GM21786 (cell line): ENCODE measurements around the gene HTD2.

ENCODE experiments used
- ATAC-seq: cut with Tn5 transposase; IDR thresholded peaks from one replicate; pipeline ENCODE4 v1.9.1; 2021; ENCODE audit not compliant: unreplicated experiment

The HTD2 gene

GRCh38 chr3:58291671-58292338 lies 14.5 kb upstream of the HTD2 start:
- ATAC-seq: no peak

GRCh38 chr3:58292866-58293265 lies 13.5 kb upstream of the HTD2 start:
- ATAC-seq: no peak

- ATAC-seq: no peak
These were observed 12.8 kb upstream of the HTD2 start for GRCh38 chr3:58293516-58293915.

- ATAC-seq: no peak
These were observed 10.1 kb upstream of the HTD2 start for GRCh38 chr3:58296269-58296668.

GRCh38 chr3:58296843-58297242 lies 9.5 kb upstream of the HTD2 start:
- ATAC-seq: no peak

- ATAC-seq: no peak
These were observed 8.1 kb upstream of the HTD2 start for GRCh38 chr3:58298190-58298589.

GRCh38 chr3:58299075-58299474 lies 7.2 kb upstream of the HTD2 start:
- no peak for ATAC-seq

- no peak for ATAC-seq
These were observed 6.3 kb upstream of the HTD2 start for GRCh38 chr3:58299839-58300516.

- no peak for ATAC-seq
These were observed 1.4 kb downstream of the HTD2 start for GRCh38 chr3:58307639-58308215.

GRCh38 chr3:58308728-58309127 lies 2.4 kb downstream of the HTD2 start:
- ATAC-seq: no peak

- no peak for ATAC-seq
These were observed 11.5 kb downstream of the HTD2 start for GRCh38 chr3:58317811-58318210.

GRCh38 chr3:58321791-58322190 lies 15.5 kb downstream of the HTD2 start:
- no peak for ATAC-seq

GRCh38 chr3:58322793-58323192 lies 16.5 kb downstream of the HTD2 start:
- ATAC-seq: no peak

- no peak for ATAC-seq
These were observed 17.4 kb downstream of the HTD2 start for GRCh38 chr3:58323529-58324390.

GRCh38 chr3:58324391-58325390 lies 18.4 kb downstream of the HTD2 start:
- ATAC-seq: no peak

- ATAC-seq: no peak
These were observed 19.2 kb downstream of the HTD2 start for GRCh38 chr3:58325525-58325992.

- ATAC-seq: no peak
These were observed 20.1 kb downstream of the HTD2 start for GRCh38 chr3:58326267-58326900.

GRCh38 chr3:58329150-58329921 lies 23.0 kb downstream of the HTD2 start:
- no peak for ATAC-seq

- ATAC-seq: no peak
These were observed 23.6 kb downstream of the HTD2 start for GRCh38 chr3:58329922-58330413.
